ENCODE data around the gene F10.

GRCh38 chr13:113139577-113139976, 17.0 kb downstream of the F10 start:
- no peak for TF ChIP-seq CTCF (IDR thresholded peaks at IDR 0.05)
- TF ChIP-seq POLR2A (IDR thresholded peaks at IDR 0.05): no peak
